SW480 (cell line): ENCODE results near the gene TMEM107.

Source experiments
- DNase-seq: peaks from one replicate; pipeline ENCODE4 v3.0.0-alpha.2; 2016; ENCODE audit warnings: low spot score

The TMEM107 gene

GRCh38 chr17:8150194-8151119 lies 25.7 kb downstream of the TMEM107 start:
- no peak for DNase-seq

DNA sequence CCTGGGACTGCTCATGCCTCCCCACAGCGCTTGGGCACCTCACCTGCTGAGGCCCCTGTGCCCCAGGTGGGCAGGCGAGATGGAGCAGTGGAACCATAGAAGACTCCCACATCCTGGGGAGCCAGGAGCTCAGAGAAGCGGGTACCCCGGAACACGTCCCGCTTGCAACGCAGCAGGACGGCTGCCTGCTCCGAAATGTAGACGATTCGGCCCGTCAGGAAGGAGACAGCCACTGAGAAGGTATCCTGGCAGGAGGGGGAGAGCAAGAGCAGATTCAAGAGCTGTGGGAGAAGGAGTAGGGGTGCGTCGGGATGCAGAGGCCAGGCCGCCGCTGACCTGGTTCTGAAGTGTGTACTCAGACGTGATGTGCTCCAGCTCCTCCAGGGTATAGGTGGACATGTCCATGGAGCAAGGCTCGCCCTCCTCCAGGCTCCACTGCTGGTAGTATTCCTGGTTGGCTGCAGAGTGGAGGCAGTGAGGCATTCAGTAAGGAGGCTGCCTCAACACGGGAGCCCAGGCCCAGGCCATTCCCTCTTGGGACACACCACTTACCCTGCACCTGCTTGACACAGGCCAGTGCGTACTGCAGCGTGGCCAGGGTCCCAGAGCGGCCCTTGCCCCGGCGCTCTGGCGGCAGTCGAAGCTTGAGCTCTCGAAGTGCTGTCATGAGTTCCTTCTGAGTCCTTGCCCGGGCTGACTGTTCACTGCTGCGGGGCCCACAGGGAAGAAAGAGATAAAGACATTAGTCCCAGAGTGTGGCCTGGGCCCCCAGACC lies 26.6 kb downstream of the TMEM107 start:
- no peak for DNase-seq

DNA sequence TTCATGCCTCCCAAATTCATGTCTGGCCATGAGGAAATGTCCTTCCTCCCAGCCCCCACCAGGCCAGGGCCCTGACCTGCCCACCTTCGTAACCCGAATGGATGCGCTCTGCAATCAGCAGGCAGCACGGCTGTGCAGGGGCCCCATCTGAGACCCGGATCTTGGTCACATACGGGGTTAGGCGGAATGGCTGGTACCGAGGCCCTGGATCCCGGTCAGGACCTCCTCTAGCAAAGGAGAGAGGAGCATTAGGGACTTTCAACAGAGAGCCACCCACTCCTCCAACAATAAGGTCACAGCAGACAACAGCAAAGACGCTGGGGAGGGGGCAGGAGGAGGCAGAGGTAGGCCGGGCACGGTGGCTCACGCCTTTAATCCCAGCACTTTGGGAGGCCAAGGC lies 27.6 kb downstream of the TMEM107 start:
- no peak for DNase-seq

- no peak for DNase-seq
Observed at GRCh38 chr17:8147805-8148404, 28.3 kb downstream of the TMEM107 start.

DNA sequence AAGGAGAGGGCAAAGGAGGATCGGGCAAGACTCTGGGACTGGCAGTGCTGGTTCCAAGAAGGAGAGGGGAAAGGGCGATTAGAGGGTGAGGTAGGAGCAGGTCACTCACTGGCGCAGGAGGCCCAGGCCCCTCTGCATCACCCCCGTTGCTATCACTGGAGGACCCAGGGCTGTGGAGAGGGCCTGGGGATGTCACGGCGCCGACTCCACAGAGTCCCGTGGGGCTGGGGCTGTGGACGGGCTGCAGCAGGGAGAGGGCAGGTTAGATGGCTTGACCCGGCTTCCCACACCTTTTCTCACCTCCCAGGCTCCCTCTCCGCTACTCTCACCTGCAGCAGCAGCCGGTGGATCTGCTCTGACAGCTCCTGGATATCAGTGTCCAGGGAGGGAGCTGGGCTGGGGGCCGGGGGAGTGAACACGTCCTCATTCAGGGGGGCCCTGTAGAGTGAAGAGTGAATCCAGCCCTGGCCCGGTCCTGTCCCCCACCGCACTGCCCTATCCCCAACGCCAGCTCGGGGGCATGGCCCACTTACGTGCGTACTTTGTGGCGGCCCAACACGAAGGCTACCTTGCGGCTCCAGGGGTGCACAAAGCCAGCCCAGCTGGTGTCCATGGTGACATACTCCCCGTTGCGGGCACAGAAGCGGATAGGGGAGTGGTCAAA lies 28.9 kb downstream of the TMEM107 start:
- DNase-seq, result no peak

- no peak for DNase-seq
Observed at GRCh38 chr17:8146381-8147140, 29.6 kb downstream of the TMEM107 start.

DNA sequence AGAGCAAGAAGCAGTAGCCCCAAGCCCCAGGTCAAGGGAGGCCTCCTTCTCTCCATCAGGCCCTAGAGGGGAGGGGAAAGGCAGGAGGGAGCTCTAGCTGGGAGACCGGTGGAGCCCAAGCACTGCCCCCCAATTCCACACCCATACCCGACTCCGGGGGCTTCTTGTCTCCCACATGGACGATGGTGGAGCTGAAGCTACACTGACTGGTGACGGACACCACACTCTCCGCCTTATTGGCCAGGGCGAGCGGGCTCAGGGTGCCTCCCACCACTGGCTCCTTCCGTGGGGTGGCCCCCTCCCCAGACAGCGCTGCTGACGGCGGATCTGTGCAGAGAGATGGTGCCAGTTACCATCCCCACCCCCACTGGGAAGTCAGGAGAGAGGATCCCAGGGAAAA lies 30.4 kb downstream of the TMEM107 start:
- no peak for DNase-seq

DNA sequence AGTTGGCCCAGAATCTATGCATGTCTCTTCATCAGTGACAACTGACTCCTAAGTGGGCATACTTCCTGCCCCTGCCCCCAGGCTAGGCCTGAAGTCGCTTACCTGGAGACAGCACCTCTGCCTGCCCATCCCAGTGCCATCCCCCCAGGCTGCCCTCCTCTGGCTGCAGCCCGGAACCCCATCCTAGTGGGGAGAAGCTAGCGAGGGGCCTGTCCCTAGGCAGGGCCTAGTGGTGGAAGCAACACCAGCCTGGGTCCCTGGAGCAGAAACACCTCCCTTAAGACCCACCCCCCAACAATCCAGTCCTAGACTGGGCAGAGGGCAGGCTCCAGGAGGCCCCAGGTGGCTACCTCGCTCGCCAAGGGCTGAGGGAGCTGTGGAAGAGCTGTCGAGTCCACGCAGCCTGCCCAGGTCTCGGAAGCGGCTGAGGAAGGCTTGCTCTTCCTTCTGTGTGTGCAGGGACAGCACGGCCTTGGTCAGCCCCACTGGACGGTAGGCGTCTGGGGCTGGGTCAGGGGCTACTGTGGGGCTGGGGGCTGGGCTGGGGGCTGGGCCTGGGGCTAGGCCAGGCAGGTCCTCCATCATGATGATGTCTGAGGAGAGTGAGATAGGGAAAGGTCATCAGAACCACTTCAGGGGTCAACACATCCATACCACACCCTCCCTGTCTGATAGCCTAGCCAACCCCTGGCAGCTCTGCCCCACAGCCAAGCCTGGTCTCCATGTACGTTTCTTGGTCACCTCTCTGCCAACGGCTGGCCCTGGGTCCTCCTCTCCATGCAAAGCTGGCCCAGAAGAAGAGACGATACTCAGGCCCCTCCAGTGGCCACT lies 31.6 kb downstream of the TMEM107 start:
- no peak for DNase-seq

GRCh38 chr17:8143581-8144400 lies 32.4 kb downstream of the TMEM107 start:
- DNase-seq, result no peak

DNA sequence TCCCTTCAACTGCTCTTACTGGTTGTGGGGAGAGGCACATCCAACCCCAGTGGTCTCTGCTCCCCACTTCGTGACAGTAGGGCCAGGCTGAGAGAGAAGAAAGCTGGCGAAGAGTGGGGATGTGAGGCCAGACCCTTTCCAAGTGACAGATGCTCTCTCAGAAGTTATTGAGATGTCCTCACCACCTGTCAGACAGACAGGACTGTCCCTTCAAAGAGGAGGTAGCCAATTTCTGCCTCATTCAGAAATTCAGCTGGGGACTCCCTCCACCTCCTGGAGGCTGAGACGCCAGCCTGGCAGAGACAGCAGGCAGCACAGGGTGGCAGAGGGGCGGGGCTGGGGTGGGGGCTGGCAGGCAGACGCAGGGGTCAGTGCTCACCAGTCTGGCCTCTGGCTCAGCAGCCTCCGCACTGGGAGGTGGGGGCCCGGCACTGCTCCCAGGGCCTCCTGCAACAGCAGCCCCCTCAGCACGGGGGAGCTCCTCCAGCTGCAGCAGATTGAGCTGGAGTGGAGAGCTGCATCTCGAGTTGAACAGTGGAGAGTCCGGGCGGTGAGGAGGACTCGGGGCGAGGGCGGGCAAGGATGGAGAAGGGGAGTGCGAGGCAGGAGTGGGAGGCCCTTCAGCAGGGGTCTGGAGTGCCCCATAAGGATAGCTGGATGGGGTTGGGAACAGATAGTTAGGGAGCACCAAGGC lies 33.1 kb downstream of the TMEM107 start:
- no peak for DNase-seq

GRCh38 chr17:8142158-8142886 lies 33.9 kb downstream of the TMEM107 start:
- no peak for DNase-seq

- no peak for DNase-seq
Observed at GRCh38 chr17:8141741-8142140, 34.4 kb downstream of the TMEM107 start.

DNA sequence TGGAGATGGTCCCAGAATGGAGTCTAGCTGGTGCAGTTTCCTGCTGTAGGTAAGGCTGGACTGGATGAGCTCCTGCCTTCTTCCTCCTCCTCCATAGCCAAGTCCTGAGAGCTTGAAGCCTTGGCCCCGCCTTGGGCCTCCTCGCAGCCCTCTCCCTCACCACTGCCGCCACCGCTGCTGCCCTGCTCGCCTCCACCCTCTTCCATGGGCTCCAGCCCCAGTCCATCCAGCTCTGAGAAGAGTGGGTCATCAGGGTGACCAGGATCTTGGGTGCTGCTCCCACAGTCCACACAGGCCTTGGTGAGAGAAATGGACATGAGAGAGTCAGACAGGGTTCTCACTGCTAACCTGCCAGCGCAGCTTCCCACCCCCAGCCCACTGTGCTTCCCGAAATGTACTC lies 35.1 kb downstream of the TMEM107 start:
- no peak for DNase-seq

GRCh38 chr17:8140065-8141029 lies 35.8 kb downstream of the TMEM107 start:
- no peak for DNase-seq

GRCh38 chr17:8138672-8139371 lies 37.4 kb downstream of the TMEM107 start:
- DNase-seq, result peak; percentile 96

GRCh38 chr17:8138374-8138671 lies 37.9 kb downstream of the TMEM107 start:
- DNase-seq, result no peak
